Osteocyte (in vitro differentiated cells): Measurements from ENCODE around the gene NXPH1. TPM values are rescaled to one million over a fixed set of nuclear protein-coding genes. Genes with fewer than 3 reads are reported as not detected.

ENCODE experiments used
- DNase-seq: peaks from one replicate; pipeline ENCODE4 v3.0.0; 2021; ENCODE audit warnings: mixed read lengths; ENCODE audit not compliant: unreplicated experiment; ENCODE audit errors: extremely low spot score
- H3K27ac Mint-ChIP-seq: one replicate; pipeline ENCODE4 v1.8.0; 2021; ENCODE audit warnings: mild to moderate bottlenecking, mixed read lengths; ENCODE audit not compliant: unreplicated experiment
- H3K27me3 Mint-ChIP-seq: one replicate; pipeline ENCODE4 v1.8.0; 2021; ENCODE audit warnings: mixed read lengths; ENCODE audit not compliant: unreplicated experiment
- H3K36me3 Mint-ChIP-seq: one replicate; pipeline ENCODE4 v1.8.0; 2021; ENCODE audit warnings: mixed read lengths; ENCODE audit not compliant: unreplicated experiment
- H3K4me1 Mint-ChIP-seq: one replicate; pipeline ENCODE4 v1.8.0; 2021; ENCODE audit warnings: mixed read lengths; ENCODE audit not compliant: unreplicated experiment
- H3K4me3 Mint-ChIP-seq: one replicate; pipeline ENCODE4 v1.8.0; 2021; ENCODE audit warnings: mild to moderate bottlenecking, moderate library complexity, mixed read lengths; ENCODE audit not compliant: unreplicated experiment
- H3K9me3 Mint-ChIP-seq: one replicate; pipeline ENCODE4 v1.8.0; 2021; ENCODE audit warnings: mixed read lengths; ENCODE audit not compliant: unreplicated experiment
- total RNA-seq: library from RNA; stranded (reverse); gene quantifications from 2 replicates; pipeline ENCODE4 v1.2.1, GENCODE V29; 2021
- TF ChIP-seq, protein P1 (sequence below): fragments of 200-600 bp; sonication (generic); IDR thresholded peaks from 2 replicates; pipeline ENCODE4 v1.5.0; 2021; ENCODE audit warnings: antibody characterized with exemption, mild to moderate bottlenecking, moderate library complexity

The NXPH1 gene
- total RNA-seq, 1 donor from 2014 or later = not detected

DNA sequence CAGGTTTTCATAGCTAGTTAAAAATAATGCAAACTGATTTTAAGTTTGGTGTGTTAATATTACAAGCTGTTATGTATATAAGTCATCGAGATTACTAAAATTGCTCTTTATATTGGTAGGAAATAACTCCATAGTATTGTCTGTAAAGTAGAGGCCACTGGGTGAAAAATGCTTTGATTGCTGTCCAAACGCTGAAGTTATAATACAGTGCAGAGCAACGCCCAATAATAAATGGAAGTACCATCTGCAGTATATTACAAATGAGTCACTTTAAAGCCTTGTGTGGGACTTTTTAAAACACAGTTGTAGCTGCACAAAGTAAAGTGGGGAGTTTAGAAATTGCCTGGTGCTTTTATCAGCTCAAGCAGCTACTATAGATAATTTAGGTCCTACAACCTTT lies 196.1 kb downstream of the NXPH1 start:
- no peaks in the 10 kb centered on the region for H3K27me3 Mint-ChIP-seq
- no peaks in the 10 kb centered on the region for H3K36me3 Mint-ChIP-seq
- DNase-seq = no peak
- no peak overlapping the region for H3K4me3 Mint-ChIP-seq
- no peaks in the 10 kb centered on the region for H3K4me1 Mint-ChIP-seq
- peaks cover 4% of the 10 kb centered on the region for H3K9me3 Mint-ChIP-seq
- no peak overlapping the region for H3K27ac Mint-ChIP-seq
- TF ChIP-seq, protein P1, sequence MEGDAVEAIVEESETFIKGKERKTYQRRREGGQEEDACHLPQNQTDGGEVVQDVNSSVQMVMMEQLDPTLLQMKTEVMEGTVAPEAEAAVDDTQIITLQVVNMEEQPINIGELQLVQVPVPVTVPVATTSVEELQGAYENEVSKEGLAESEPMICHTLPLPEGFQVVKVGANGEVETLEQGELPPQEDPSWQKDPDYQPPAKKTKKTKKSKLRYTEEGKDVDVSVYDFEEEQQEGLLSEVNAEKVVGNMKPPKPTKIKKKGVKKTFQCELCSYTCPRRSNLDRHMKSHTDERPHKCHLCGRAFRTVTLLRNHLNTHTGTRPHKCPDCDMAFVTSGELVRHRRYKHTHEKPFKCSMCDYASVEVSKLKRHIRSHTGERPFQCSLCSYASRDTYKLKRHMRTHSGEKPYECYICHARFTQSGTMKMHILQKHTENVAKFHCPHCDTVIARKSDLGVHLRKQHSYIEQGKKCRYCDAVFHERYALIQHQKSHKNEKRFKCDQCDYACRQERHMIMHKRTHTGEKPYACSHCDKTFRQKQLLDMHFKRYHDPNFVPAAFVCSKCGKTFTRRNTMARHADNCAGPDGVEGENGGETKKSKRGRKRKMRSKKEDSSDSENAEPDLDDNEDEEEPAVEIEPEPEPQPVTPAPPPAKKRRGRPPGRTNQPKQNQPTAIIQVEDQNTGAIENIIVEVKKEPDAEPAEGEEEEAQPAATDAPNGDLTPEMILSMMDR = no peak

DNA sequence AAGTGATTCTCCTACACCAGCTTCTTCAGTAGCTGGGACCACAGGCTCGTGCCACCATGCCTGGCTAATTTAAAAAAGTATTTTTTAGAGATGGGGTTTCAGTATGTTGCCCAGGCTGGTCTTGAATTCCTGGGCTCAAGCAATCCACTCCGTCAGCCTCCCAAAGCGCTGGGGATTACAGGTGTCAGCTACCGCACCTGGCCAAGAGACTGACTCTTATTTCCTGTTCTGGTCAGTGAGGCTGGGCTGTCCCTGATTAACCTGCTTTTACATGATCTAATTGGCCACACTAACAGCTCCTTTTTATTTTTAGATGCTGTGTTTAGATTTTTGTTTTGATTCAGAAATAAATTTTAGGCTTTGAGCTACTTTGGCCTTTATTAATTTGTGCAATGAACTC lies 203.9 kb downstream of the NXPH1 start:
- Mint-ChIP-seq H3K9me3 (peaks cover 4% of the 10 kb centered on the region), H3K36me3 (no peaks in the 10 kb centered on the region), H3K27me3 (no peaks in the 10 kb centered on the region), H3K27ac (no peak overlapping the region), H3K4me1 (no peaks in the 10 kb centered on the region), H3K4me3 (no peak overlapping the region)
- no peak for DNase-seq
- TF ChIP-seq, protein P1 = no peak

DNA sequence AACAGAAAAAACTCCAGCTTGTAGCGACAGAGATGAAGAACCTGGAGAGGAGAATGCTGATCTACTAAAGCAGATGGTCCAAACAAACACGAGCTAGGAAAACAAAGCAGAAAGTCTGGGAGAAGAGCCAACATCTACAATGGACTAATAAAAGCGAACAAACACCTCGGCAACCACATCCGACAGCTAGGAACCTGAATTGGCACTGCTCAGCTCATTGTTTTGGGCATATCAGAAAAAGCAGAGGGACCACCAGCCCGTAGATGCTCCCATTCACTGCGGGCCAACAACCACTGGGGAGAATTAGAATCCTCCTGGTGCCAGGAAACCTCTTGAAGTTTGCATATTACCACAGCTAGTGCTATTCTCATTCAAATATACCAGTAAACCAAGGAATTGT lies 204.7 kb downstream of the NXPH1 start:
- H3K27me3 Mint-ChIP-seq = no peaks in the 10 kb centered on the region
- H3K36me3 Mint-ChIP-seq = no peaks in the 10 kb centered on the region
- H3K9me3 Mint-ChIP-seq = no peaks in the 10 kb centered on the region

DNA sequence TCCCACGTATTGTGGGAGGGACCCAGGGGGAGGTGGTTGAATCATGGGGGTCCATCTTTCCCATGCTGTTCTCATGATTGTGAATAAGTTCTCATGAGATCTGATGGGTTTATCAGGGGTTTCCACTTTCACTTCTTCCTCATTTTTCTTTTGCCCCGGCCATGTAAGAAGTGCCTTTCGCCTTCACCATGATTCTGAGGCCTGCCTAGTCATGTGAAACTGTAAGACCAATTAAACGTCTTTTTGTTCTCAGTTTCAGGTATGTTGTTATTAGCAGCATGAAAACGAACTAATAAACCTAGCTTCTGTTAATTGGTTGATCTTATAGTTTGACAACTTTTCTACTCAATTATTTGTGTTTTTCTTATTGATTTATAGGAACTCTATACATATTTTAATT lies 206.3 kb downstream of the NXPH1 start:
- Mint-ChIP-seq H3K27me3 (no peaks in the 10 kb centered on the region), H3K36me3 (no peaks in the 10 kb centered on the region), H3K4me3 (no peak overlapping the region), H3K4me1 (no peaks in the 10 kb centered on the region), H3K27ac (no peak overlapping the region), H3K9me3 (no peaks in the 10 kb centered on the region)
- TF ChIP-seq, protein P1 = no peak
- DNase-seq = no peak

More for the DNA sequence above, 204.7 kb downstream of the NXPH1 start:
- no peak overlapping the region for H3K4me3 Mint-ChIP-seq
- H3K4me1 Mint-ChIP-seq = no peaks in the 10 kb centered on the region
- TF ChIP-seq, protein P1 = no peak
- DNase-seq = no peak
- H3K27ac Mint-ChIP-seq = no peak overlapping the region

DNA sequence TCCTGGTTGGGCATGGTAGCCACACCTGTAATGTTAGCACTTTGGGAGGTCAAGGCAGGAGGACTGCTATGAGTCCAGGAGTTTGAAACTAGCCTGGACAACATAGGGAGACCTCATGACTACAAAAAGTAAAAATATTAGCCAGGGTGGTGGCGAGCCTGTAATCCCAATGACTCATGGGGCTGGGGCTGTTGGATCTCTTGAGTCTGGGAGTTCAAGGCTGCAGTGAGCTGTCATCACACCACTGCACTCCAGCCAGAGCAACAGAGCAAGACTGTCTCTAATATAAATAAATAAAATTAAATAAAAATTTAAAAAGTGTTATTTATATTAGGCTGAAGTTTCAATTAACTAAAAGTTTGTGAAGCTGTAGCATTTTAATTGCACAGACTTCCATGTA lies 207.3 kb downstream of the NXPH1 start:
- no peak overlapping the region for H3K27ac Mint-ChIP-seq
- H3K4me3 Mint-ChIP-seq = no peak overlapping the region
- TF ChIP-seq, protein P1 = no peak
- no peaks in the 10 kb centered on the region for H3K36me3 Mint-ChIP-seq
- no peaks in the 10 kb centered on the region for H3K9me3 Mint-ChIP-seq
- no peaks in the 10 kb centered on the region for H3K27me3 Mint-ChIP-seq
- no peaks in the 10 kb centered on the region for H3K4me1 Mint-ChIP-seq
- DNase-seq = no peak
